Measurements from ENCODE around the gene CTNNA3.
"Not testable (repeated sequence)": the region's sequence is repeated elsewhere in the genome, so short reads cannot be mapped to it uniquely, and the experiment has no call there.

CTNNA3 gene

GRCh38 chr10:67696029-67696428, at the start of gene CTNNA3:
TSS of gene CTNNA3 (minus strand) at chr10:67696195.
- peak; percentile 39 for DNase-seq (ENCODE audit: low spot score)
- no peak for TF ChIP-seq CTCF (IDR thresholded peaks at IDR 0.05; ENCODE audit: extremely low read depth, insufficient read depth, missing control alignments)
- in situ Hi-C loops (cut with MboI; ENCODE audit: low pct_unique_long_range_greater_than_20kb, low sequenced_read_pairs, unreplicated experiment) = loop anchor here (5.0 kb wide), 1 partner anchor 81 kb away; no protein-coding TSS in a partner anchor

GRCh38 chr10:67735430-67735829, 39.4 kb upstream of the CTNNA3 start:
- no peak for TF ChIP-seq CTCF (IDR thresholded peaks at IDR 0.05; ENCODE audit: extremely low read depth, insufficient read depth, missing control alignments)
- in situ Hi-C loops (cut with MboI; ENCODE audit: low pct_unique_long_range_greater_than_20kb, low sequenced_read_pairs, unreplicated experiment) = no loop called here
- DNase-seq (ENCODE audit: low spot score) = no peak

GRCh38 chr10:67733511-67733910, 37.5 kb upstream of the CTNNA3 start:
- DNase-seq (ENCODE audit: low spot score) = no peak
- in situ Hi-C loops (cut with MboI; ENCODE audit: low pct_unique_long_range_greater_than_20kb, low sequenced_read_pairs, unreplicated experiment) = no loop called here
- no peak for TF ChIP-seq CTCF (IDR thresholded peaks at IDR 0.05; ENCODE audit: extremely low read depth, insufficient read depth, missing control alignments)

- DNase-seq (ENCODE audit: low spot score) = no peak
- no peak for TF ChIP-seq CTCF (IDR thresholded peaks at IDR 0.05; ENCODE audit: extremely low read depth, insufficient read depth, missing control alignments)
- in situ Hi-C loops (cut with MboI; ENCODE audit: low pct_unique_long_range_greater_than_20kb, low sequenced_read_pairs, unreplicated experiment) = no loop called here
Measured at GRCh38 chr10:67725567-67725966, 29.6 kb upstream of the CTNNA3 start.

- no peak for DNase-seq (ENCODE audit: low spot score)
- TF ChIP-seq CTCF (IDR thresholded peaks at IDR 0.05; ENCODE audit: extremely low read depth, insufficient read depth, missing control alignments) = no peak
- in situ Hi-C loops (cut with MboI; ENCODE audit: low pct_unique_long_range_greater_than_20kb, low sequenced_read_pairs, unreplicated experiment) = no loop called here
Measured at GRCh38 chr10:67723601-67724000, 27.6 kb upstream of the CTNNA3 start.

GRCh38 chr10:67722113-67722512, 26.1 kb upstream of the CTNNA3 start:
- TF ChIP-seq CTCF (IDR thresholded peaks at IDR 0.05; ENCODE audit: extremely low read depth, insufficient read depth, missing control alignments) = no peak
- peak; percentile 12 for DNase-seq (ENCODE audit: low spot score)
- in situ Hi-C loops (cut with MboI; ENCODE audit: low pct_unique_long_range_greater_than_20kb, low sequenced_read_pairs, unreplicated experiment) = no loop called here

- in situ Hi-C loops (cut with MboI; ENCODE audit: low pct_unique_long_range_greater_than_20kb, low sequenced_read_pairs, unreplicated experiment); DNase-seq (ENCODE audit: low spot score): not testable (repeated sequence)
Measured at GRCh38 chr10:67716455-67716854, 20.5 kb upstream of the CTNNA3 start.
